ENCODE data around the gene CRISPLD2.

CRISPLD2 gene

GRCh38 chr16:84847564-84848355 is 28.0 kb downstream of the CRISPLD2 start:
- TF ChIP-seq CTCF (IDR thresholded peaks at IDR 0.05; ENCODE audit: low read depth, low read length), result no peak
- no peak overlapping the region for H3K4me3 ChIP-seq (ENCODE audit: low read depth, low read length)

GRCh38 chr16:84848986-84849634 is 29.3 kb downstream of the CRISPLD2 start:
- H3K4me3 ChIP-seq (ENCODE audit: low read depth, low read length), result no peak overlapping the region

GRCh38 chr16:84849751-84850150 is 30.0 kb downstream of the CRISPLD2 start:
- H3K4me3 ChIP-seq (ENCODE audit: low read depth, low read length), result no peak overlapping the region
- TF ChIP-seq CTCF (IDR thresholded peaks at IDR 0.05; ENCODE audit: low read depth, low read length), result no peak

More at GRCh38 chr16:84848986-84849634, 29.3 kb downstream of the CRISPLD2 start:
- no peak for TF ChIP-seq CTCF (IDR thresholded peaks at IDR 0.05; ENCODE audit: low read depth, low read length)

GRCh38 chr16:84850714-84851113 is 30.9 kb downstream of the CRISPLD2 start:
- TF ChIP-seq CTCF (IDR thresholded peaks at IDR 0.05; ENCODE audit: low read depth, low read length), result no peak
- no peak overlapping the region for H3K4me3 ChIP-seq (ENCODE audit: low read depth, low read length)

- TF ChIP-seq CTCF (IDR thresholded peaks at IDR 0.05; ENCODE audit: low read depth, low read length), result no peak
These were observed 31.7 kb downstream of the CRISPLD2 start for GRCh38 chr16:84851192-84852127.

GRCh38 chr16:84853534-84853933 is 33.7 kb downstream of the CRISPLD2 start:
- no peak overlapping the region for H3K4me3 ChIP-seq (ENCODE audit: low read depth, low read length)
- no peak for TF ChIP-seq CTCF (IDR thresholded peaks at IDR 0.05; ENCODE audit: low read depth, low read length)

More at GRCh38 chr16:84851192-84852127, 31.7 kb downstream of the CRISPLD2 start:
- no peak overlapping the region for H3K4me3 ChIP-seq (ENCODE audit: low read depth, low read length)

All from WI38 (cell line).